Hematopoietic multipotent progenitor cell treated with erythropoietin and hydrocortisone succinate and interleukin-3 and kit ligand, for 17 days (in vitro differentiated cells): Measurements from ENCODE around the gene EHBP1L1.

ENCODE experiments used
- DNase-seq: peaks from one replicate; pipeline ENCODE4 v3.0.0-alpha.2; 2015; ENCODE audit warnings: low spot score

The EHBP1L1 gene

GRCh38 chr11:65575568-65576231 lies at the start of gene EHBP1L1:
TSS of gene EHBP1L1 (plus strand) at chr11:65576053. CDS start at chr11:65576303, 250 bp downstream.
- DNase-seq, result peak; percentile 85

GRCh38 chr11:65526744-65527143 lies 49.1 kb upstream of the EHBP1L1 start:
- no peak for DNase-seq

DNA sequence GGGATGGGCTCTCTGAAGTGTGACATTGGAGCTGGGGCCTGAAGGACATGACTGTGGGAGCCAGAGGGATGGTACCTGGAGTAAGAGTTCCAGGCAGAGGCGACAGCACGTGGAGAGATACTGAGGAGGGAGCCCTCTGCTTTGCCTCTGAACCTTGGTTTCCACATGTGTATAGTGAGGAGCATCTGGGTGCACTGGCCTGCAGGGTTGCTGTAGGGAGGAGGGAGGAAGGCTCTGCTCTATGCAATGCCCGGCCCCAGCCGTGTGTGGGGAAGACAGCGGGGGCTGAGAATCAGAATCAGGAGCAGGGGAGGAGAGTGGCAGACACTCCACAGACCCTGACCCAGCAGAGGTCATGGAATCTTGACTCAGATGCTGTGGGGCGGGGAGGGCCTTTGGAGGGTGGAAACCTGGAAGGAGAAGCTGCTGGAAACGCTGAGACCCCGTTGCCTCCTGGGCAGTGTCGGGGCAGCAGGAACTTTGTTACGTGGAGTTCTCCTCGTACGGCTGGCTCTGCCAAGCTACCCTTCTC lies 47.0 kb upstream of the EHBP1L1 start:
- no peak for DNase-seq

DNA sequence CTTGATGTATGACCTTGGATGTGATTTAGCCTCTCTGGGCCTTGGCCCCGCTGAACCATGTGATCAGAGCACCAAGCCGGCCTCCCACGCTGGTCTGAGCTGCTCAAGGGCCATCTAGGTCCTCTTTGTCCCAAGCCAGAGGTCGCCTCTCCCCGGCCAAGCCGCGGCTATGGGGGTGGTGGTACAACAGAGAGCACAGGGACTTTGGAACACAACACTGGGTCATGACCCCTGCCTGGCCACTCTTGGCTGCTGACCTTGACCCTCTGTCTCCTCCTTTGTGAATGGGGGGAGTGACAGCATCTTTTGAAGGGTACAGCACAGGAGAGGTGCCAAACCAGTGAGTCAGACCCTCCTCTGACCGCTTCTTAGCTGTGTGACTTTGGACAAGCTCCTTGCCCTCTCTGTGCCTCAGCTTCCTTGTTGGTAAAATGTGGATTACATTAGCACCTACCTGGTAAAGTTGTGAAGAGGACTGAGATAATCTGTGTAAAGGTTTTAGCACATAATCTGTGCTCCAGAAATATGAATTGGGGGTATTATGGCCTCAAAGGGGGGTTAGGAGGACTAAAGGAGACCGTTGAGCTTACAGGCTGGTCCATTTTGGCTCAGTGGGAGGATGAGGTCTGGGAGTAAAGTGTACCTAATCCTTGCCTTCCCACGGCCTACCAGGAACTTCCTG lies 46.2 kb upstream of the EHBP1L1 start:
- DNase-seq, result no peak

DNA sequence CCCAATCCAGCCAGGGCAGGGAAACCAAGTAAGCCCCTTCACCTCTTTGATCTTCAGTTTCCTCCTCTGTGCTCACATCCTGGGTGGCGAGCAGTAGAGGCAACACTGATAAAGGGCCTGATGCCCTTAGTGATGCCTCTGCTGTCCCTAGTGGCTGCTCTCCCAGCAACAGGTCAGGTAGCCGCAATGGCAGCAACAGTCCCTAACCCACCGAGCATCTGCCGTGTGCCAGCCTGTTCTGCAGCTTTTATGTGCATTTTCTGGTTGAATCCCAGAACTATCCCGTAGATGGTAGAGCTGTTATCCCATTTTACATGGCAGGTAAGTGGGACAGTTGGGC lies 45.7 kb upstream of the EHBP1L1 start:
- DNase-seq, result peak; percentile 42

GRCh38 chr11:65532388-65533064 lies 43.3 kb upstream of the EHBP1L1 start:
- no peak for DNase-seq

DNA sequence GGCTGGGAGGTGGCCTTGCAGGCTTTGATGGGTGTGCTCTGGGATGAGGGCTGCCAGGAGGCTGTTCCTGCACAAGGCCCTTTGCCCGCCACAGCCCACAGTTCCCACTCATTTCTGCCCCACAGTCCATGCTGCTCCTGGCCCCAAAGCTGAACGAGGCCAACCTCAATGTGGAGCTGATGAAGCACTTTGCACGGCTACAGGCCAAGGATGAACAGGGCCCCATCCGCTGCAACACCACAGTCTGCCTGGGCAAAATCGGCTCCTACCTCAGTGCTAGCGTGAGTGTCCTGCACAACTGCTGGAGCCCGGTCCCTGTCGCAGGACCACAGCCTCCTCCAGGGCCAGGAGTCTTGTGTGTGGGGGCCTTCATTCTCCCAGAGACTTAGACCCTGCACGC lies 40.8 kb upstream of the EHBP1L1 start:
- DNase-seq, result no peak

GRCh38 chr11:65536412-65537295 lies 39.2 kb upstream of the EHBP1L1 start:
- DNase-seq, result no peak

DNA sequence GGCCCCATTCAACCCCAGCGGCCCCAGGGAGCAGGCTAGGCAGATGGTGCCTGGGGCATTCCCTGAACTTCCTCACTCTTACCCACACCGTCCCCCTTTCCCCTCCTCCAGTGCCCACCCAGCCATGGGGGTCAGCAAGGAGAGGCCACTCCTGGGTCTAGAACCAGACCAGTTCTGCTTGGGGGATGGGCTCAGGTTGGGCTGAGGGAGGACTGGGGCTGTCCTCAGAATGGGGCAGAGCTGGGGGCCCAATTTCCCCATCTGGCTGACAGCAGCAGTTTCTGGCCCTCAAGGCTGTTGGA lies 38.6 kb upstream of the EHBP1L1 start:
- DNase-seq, result no peak

DNA sequence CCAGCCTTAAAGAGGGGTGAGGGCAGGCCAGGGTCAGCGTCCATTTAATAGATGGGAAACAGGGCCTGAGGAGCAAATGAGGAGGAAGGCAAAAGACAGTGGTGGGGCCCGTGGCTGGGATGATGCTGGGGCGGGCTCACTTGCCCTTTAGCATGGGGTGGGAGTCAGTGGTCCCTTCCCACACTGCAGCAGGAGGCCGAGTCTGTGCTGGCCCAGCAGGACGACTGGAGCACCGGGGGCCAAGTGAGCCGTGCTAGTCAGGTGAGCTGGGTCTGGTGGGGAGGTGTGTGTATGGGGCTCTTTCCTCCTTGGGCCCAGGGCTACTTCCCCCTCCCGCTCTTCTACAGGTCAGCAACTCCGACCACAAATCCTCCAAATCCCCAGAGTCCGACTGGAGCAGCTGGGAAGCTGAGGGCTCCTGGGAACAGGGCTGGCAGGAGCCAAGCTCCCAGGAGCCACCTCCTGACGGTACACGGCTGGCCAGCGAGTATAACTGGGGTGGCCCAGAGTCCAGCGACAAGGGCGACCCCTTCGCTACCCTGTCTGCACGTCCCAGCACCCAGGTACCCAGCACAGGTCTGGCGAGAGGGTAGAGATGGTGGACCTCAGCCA lies 38.1 kb upstream of the EHBP1L1 start:
- DNase-seq, result no peak

DNA sequence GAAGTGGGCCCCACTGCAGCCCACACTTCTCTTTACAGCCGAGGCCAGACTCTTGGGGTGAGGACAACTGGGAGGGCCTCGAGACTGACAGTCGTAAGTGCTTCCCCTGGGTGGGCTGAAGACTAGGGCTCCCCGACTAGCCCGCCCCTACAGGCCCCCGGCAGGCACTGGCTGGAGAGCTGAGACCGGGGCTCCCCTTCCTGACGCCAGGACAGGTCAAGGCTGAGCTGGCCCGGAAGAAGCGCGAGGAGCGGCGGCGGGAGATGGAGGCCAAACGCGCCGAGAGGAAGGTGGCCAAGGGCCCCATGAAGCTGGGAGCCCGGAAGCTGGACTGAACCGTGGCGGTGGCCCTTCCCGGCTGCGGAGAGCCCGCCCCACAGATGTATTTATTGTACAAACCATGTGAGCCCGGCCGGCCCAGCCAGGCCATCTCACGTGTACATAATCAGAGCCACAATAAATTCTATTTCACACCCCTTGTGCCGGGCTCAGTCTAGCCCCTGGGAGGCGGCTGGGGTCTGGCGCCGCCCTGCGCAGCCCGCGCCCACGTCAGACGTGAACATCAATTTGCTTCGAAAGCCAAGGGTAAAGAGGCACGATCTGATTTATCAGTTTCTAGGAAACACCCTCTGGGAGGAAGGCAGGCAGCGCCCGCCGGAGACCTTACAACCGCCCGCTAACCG lies 37.5 kb upstream of the EHBP1L1 start:
- no peak for DNase-seq

GRCh38 chr11:65538915-65539743 lies 36.7 kb upstream of the EHBP1L1 start:
- DNase-seq, result no peak

DNA sequence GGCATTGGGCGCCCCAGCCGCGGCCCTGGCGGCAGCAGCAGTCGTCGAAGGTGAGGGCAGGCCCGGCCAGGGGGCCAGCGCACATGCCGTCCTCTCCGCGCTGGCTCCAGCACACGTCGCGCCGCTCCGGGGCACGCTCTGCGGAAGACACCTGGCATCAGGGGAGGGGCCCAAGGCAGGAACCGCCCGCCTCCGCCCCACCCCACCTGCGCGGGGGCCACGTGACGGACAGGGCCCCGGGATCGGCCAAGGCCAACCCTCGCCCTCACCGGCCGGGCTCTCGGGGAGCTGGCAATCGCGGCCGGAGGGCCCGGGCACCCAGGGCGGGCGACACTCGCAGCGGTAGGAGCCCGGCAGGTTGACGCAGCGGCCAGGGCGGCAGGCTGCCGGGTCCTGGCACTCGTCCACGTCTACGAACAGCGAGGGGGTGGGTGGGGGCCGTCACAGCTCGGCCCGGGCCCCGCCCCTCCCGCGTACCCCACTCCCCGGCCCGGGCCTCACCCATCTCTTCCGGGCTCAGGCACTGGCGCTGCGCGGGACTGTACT lies 36.0 kb upstream of the EHBP1L1 start:
- DNase-seq, result no peak

- DNase-seq, result peak; percentile 91
Measured at GRCh38 chr11:65540290-65541092, 35.4 kb upstream of the EHBP1L1 start.

- no peak for DNase-seq
Measured at GRCh38 chr11:65541093-65541982, 34.5 kb upstream of the EHBP1L1 start.

GRCh38 chr11:65542738-65543390 lies 33.0 kb upstream of the EHBP1L1 start:
- no peak for DNase-seq

GRCh38 chr11:65545853-65546216 lies 30.0 kb upstream of the EHBP1L1 start:
- DNase-seq, result no peak
